Neural crest cell (in vitro differentiated cells): ENCODE data around the gene VAMP2. TPM values are rescaled to one million over a fixed set of nuclear protein-coding genes. Genes with fewer than 3 reads are reported as not detected.

Source experiments
- DNase-seq: peaks from one replicate; pipeline ENCODE4 v3.0.0; 2021; ENCODE audit warnings: low read depth, mixed read lengths, low spot score
- H3K27ac Mint-ChIP-seq: one replicate; pipeline ENCODE4 v1.8.0; 2021; ENCODE audit warnings: mild to moderate bottlenecking, mixed read lengths; ENCODE audit not compliant: unreplicated experiment
- H3K27me3 Mint-ChIP-seq: 2 replicates; pipeline ENCODE4 v1.8.0; 2021; ENCODE audit warnings: low read depth, mild to moderate bottlenecking, mixed read lengths
- H3K36me3 Mint-ChIP-seq: 2 replicates; pipeline ENCODE4 v1.8.0; 2021; ENCODE audit warnings: low read depth, mild to moderate bottlenecking, mixed read lengths
- H3K4me1 Mint-ChIP-seq: 2 replicates; pipeline ENCODE4 v1.8.0; 2021; ENCODE audit warnings: mixed read lengths
- H3K4me3 Mint-ChIP-seq: one replicate; pipeline ENCODE4 v1.8.0; 2021; ENCODE audit warnings: mild to moderate bottlenecking, mixed read lengths
- H3K9me3 Mint-ChIP-seq: 2 replicates; pipeline ENCODE4 v1.8.0; 2021; ENCODE audit warnings: mixed read lengths
- CTCF ChIP-seq: fragments of 200-600 bp; sonication (generic); conservative IDR thresholded peaks from 2 replicates; pipeline ENCODE4 v1.5.0; 2021; ENCODE audit warnings: antibody characterized with exemption, mild to moderate bottlenecking
- microRNA-seq: library from miRNA; unstranded; fragments of <30 nt; microRNA quantifications from one replicate; pipeline ENCODE4, GENCODE V29; 2020
- total RNA-seq: library from RNA; stranded (reverse); gene quantifications from 2 replicates; pipeline ENCODE4 v1.2.1, GENCODE V29; 2021

The VAMP2 gene
- total RNA-seq, 1 donor from 2014 or later = 49.7 TPM

- Mint-ChIP-seq H3K27ac (no peak overlapping the region), H3K4me3 (no peak overlapping the region), H3K4me1 (no peaks in the 10 kb centered on the region), H3K27me3 (peaks cover 82% of the 10 kb centered on the region), H3K9me3 (no peaks in the 10 kb centered on the region), H3K36me3 (no peaks in the 10 kb centered on the region)
- peak; percentile 10 for TF ChIP-seq CTCF
- no peak for DNase-seq
Observed at GRCh38 chr17:8110456-8110804, 52.3 kb downstream of the VAMP2 start.

- DNase-seq = peak; percentile 50
- Mint-ChIP-seq H3K9me3 (no peaks in the 10 kb centered on the region), H3K36me3 (no peaks in the 10 kb centered on the region), H3K27me3 (peaks cover 80% of the 10 kb centered on the region), H3K4me3 (no peak overlapping the region), H3K4me1 (no peaks in the 10 kb centered on the region), H3K27ac (no peak overlapping the region)
- TF ChIP-seq CTCF = peak; percentile 95
Observed at GRCh38 chr17:8109661-8110455, 52.9 kb downstream of the VAMP2 start.

Small RNA genes lying within 50 kb of the gene (microRNA-seq; reads per million reads assigned to microRNA genes)
- gene MIR4521 = 1,132 reads per million, percentile 82 among the genes with 10 or more reads in this experiment
- gene MIR6883 = not detected

Other genes with a start within 250 kb of the VAMP2 start
- gene RNF227, start 246.7 kb downstream of the VAMP2 start, total RNA-seq = 3.6 and 4.0 TPM in 2 replicates
- gene KCNAB3, start 233.1 kb downstream of the VAMP2 start, total RNA-seq = 19.9 and 20.4 TPM in 2 replicates
- gene TRAPPC1, start 231.0 kb downstream of the VAMP2 start, total RNA-seq = 129 and 145 TPM in 2 replicates
- 55.5 and 58.3 TPM in 2 replicates for gene CNTROB, start 230.7 kb downstream of the VAMP2 start, total RNA-seq
- gene GUCY2D, start 160.3 kb downstream of the VAMP2 start, total RNA-seq = not detected in 2 replicates
- not detected in 2 replicates for gene ALOX15B, start 123.9 kb downstream of the VAMP2 start, total RNA-seq
- gene ALOX12B, start 75.2 kb downstream of the VAMP2 start, total RNA-seq = not detected in 2 replicates
- 0.09 TPM in 1 of 2 replicates, not detected in the other for gene ALOXE3, start 44.4 kb downstream of the VAMP2 start, total RNA-seq
- 0.41 and 0.56 TPM in 2 replicates for gene HES7, start 38.8 kb downstream of the VAMP2 start, total RNA-seq
- 38.3 and 51.6 TPM in 2 replicates for gene PER1, start 10.5 kb downstream of the VAMP2 start, total RNA-seq
- gene TMEM107, start 13.4 kb upstream of the VAMP2 start, total RNA-seq = 41.4 and 45.7 TPM in 2 replicates
- gene BORCS6, start 27.2 kb upstream of the VAMP2 start, total RNA-seq = 5.5 and 5.6 TPM in 2 replicates
- gene AURKB, start 47.6 kb upstream of the VAMP2 start, total RNA-seq = 176 and 186 TPM in 2 replicates
- 39.7 and 44.8 TPM in 2 replicates for gene CTC1, start 85.1 kb upstream of the VAMP2 start, total RNA-seq
- 201 and 217 TPM in 2 replicates for gene PFAS, start 86.3 kb upstream of the VAMP2 start, total RNA-seq
- gene RANGRF, start 125.7 kb upstream of the VAMP2 start, total RNA-seq = 48.5 and 51.0 TPM in 2 replicates
- 2.3 and 3.5 TPM in 2 replicates for gene SLC25A35, start 132.5 kb upstream of the VAMP2 start, total RNA-seq
- gene ARHGEF15, start 147.3 kb upstream of the VAMP2 start, total RNA-seq = not detected in 2 replicates
- not detected in 2 replicates for gene ODF4, start 176.9 kb upstream of the VAMP2 start, total RNA-seq
- 1,793 and 1,885 TPM in 2 replicates for gene RPL26, start 220.2 kb upstream of the VAMP2 start, total RNA-seq
- not detected in 2 replicates for gene RNF222, start 234.9 kb upstream of the VAMP2 start, total RNA-seq